Panc1 (cell line): Measurements from ENCODE around the gene INPP4A.

Experiments used
- POLR2AphosphoS5 ChIP-seq: IDR thresholded peaks from 2 replicates; pipeline ENCODE4 v1.6.1; 2012; ENCODE audit warnings: mild to moderate bottlenecking, low read depth, low read length, moderate library complexity
- SIN3A ChIP-seq: IDR thresholded peaks from 2 replicates; pipeline ENCODE4 v1.6.1; 2012; ENCODE audit warnings: low read depth, mild to moderate bottlenecking, low read length, moderate library complexity, borderline replicate concordance; ENCODE audit not compliant: insufficient read depth
- TCF7L2 ChIP-seq: IDR thresholded peaks from 2 replicates; pipeline ENCODE4 v1.6.1; 2011; ENCODE audit warnings: mild to moderate bottlenecking, low read depth, low read length, inconsistent platforms
- TF ChIP-seq, protein P1 (sequence below), 2 experiments: IDR thresholded peaks; 2 replicates each; pipeline ENCODE4 v1.6.1; 2011 to 2012; ENCODE audit warnings: low read depth in 2 of 2, control low read depth in 1 of 2, low read length in 1 of 2, mild to moderate bottlenecking in 1 of 2, moderate library complexity in 1 of 2; ENCODE audit not compliant: insufficient read depth in 1 of 2
- TF ChIP-seq, protein P2 (sequence below): fragments of 450-650 bp; IDR thresholded peaks from 2 replicates; pipeline ENCODE4 v1.5.1; 2017; ENCODE audit warnings: mild to moderate bottlenecking

DNA sequence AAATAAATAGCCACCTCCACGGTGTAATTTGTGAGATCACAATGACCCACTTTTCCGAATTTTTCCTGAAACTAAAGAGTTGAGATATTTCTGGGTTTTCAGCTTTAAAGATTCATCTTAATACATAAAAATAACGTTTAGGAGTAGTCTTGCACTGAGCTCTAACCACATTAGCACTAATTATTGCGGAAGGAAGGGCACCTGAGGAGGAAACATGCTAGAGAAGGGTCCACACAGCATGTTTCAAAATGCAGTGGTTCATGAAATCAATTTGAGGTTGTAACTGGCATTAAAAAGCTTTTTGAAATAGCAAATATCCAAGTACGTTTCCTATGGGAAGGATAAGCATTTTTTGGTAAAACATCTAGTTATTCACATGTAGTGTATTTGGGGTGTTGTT is 8.4 kb downstream of the INPP4A start:
- TF ChIP-seq POLR2AphosphoS5 (no peak), SIN3A (no peak), TCF7L2 (no peak)
- TF ChIP-seq, protein P1, sequence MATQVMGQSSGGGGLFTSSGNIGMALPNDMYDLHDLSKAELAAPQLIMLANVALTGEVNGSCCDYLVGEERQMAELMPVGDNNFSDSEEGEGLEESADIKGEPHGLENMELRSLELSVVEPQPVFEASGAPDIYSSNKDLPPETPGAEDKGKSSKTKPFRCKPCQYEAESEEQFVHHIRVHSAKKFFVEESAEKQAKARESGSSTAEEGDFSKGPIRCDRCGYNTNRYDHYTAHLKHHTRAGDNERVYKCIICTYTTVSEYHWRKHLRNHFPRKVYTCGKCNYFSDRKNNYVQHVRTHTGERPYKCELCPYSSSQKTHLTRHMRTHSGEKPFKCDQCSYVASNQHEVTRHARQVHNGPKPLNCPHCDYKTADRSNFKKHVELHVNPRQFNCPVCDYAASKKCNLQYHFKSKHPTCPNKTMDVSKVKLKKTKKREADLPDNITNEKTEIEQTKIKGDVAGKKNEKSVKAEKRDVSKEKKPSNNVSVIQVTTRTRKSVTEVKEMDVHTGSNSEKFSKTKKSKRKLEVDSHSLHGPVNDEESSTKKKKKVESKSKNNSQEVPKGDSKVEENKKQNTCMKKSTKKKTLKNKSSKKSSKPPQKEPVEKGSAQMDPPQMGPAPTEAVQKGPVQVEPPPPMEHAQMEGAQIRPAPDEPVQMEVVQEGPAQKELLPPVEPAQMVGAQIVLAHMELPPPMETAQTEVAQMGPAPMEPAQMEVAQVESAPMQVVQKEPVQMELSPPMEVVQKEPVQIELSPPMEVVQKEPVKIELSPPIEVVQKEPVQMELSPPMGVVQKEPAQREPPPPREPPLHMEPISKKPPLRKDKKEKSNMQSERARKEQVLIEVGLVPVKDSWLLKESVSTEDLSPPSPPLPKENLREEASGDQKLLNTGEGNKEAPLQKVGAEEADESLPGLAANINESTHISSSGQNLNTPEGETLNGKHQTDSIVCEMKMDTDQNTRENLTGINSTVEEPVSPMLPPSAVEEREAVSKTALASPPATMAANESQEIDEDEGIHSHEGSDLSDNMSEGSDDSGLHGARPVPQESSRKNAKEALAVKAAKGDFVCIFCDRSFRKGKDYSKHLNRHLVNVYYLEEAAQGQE (IDR thresholded peaks at IDR 0.05; ENCODE audit: insufficient read depth in 1 of 2, low read depth in 2 of 2, low read length in 1 of 2) = no peak
- TF ChIP-seq, protein P2, sequence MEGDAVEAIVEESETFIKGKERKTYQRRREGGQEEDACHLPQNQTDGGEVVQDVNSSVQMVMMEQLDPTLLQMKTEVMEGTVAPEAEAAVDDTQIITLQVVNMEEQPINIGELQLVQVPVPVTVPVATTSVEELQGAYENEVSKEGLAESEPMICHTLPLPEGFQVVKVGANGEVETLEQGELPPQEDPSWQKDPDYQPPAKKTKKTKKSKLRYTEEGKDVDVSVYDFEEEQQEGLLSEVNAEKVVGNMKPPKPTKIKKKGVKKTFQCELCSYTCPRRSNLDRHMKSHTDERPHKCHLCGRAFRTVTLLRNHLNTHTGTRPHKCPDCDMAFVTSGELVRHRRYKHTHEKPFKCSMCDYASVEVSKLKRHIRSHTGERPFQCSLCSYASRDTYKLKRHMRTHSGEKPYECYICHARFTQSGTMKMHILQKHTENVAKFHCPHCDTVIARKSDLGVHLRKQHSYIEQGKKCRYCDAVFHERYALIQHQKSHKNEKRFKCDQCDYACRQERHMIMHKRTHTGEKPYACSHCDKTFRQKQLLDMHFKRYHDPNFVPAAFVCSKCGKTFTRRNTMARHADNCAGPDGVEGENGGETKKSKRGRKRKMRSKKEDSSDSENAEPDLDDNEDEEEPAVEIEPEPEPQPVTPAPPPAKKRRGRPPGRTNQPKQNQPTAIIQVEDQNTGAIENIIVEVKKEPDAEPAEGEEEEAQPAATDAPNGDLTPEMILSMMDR = no peak
